ENCODE measurements around the gene NUCB1.
"Not testable (repeated sequence)": the region's sequence is repeated elsewhere in the genome, so short reads cannot be mapped to it uniquely, and the experiment has no call there.

- not testable (repeated sequence) for TF ChIP-seq CTCF, POLR2AphosphoS5, POLR2A (IDR thresholded peaks at IDR 0.05)
These were observed 19.2 kb downstream of the NUCB1 start for GRCh38 chr19:48919271-48919670.

Measured in stomach (tissue), 4 donors.